ENCODE data around the gene PMIS2. TPM values are rescaled to one million over a fixed set of nuclear protein-coding genes. Genes with fewer than 3 reads are reported as not detected.

Gene PMIS2
- total RNA-seq, 1 donor from 2014 or later = not detected

DNA sequence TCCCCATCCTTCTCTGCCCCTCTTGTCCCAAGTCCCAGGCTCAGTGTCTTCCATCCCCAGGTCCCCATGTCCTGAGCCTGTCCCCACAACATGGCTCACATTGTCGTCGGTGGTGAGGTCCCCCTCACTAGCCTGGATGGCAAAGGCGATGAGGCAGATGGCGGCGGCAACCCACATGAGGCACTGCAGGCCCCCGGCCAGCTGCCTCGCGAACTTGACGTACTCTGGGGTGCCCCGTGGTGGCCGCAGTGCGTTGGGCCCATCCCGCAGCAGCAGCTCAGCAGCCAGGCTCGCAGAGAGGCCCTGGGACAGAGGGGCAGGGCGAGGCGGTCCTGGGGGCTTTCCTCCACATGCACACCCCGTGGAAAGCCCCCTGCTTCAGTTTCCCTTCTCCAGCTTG is 23.6 kb upstream of the PMIS2 start:
- DNase-seq (ENCODE audit: low read depth) = no peak
- H3K27me3 ChIP-seq (ENCODE audit: control insufficient read depth, insufficient read depth, low read length) = no peaks in the 10 kb centered on the region
- H3K4me3 ChIP-seq (ENCODE audit: low read depth, low read length) = no peak overlapping the region
- FAIRE-seq = no peak
- no peak for TF ChIP-seq CTCF (IDR thresholded peaks at IDR 0.05; ENCODE audit: insufficient read depth, low read length, severe bottlenecking)
- H3K36me3 ChIP-seq (ENCODE audit: control insufficient read depth, insufficient read depth, low read length) = no peaks in the 10 kb centered on the region

- FAIRE-seq (no peak), DNase-seq (ENCODE audit: low read depth) (no peak)
- TF ChIP-seq CTCF (IDR thresholded peaks at IDR 0.05; ENCODE audit: insufficient read depth, low read length, severe bottlenecking) = no peak
- H3K36me3 ChIP-seq (ENCODE audit: control insufficient read depth, insufficient read depth, low read length) = no peaks in the 10 kb centered on the region
- H3K4me3 ChIP-seq (ENCODE audit: low read depth, low read length) = no peak overlapping the region
- H3K27me3 ChIP-seq (ENCODE audit: control insufficient read depth, insufficient read depth, low read length) = no peaks in the 10 kb centered on the region
Observed at GRCh38 chr19:35562776-35563175, 23.2 kb upstream of the PMIS2 start.

DNA sequence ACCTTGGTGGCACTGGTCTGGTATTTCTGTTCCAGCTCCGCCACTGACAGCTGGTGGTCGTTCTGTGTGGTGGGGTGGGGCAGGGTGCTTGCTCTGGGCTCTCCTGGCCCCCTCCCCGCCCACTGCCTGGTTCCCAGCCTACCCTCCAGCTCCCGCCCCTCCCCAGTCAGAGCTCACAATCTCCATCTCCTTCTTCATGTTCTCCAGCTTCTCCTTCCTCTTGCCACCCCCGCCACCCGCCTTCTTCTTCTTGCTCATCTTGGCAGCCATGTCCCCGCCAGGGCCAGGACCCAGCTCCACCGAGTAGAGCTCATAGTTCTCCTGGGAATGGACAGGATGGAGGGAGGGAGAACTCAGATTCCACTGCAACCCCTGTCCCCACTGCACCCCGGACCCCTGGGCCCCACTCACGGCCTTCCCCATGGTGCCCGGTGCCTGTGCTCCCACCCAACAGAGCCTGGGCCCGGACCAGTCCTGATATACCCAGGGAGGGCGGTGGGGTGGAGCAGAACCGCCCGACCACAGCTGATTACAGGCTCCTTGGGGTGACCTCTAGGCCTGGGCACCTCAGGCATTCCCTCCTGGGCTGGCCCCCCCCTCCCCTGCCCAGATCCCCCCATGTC is 22.7 kb upstream of the PMIS2 start, which contains the start of gene ATP4A:
ATP4A (minus strand) TSS at position 452 of the 623 bp plus-strand sequence; CDS start at position 423, 29 bp downstream.
- FAIRE-seq = no peak
- no peaks in the 10 kb centered on the region for H3K36me3 ChIP-seq (ENCODE audit: control insufficient read depth, insufficient read depth, low read length)
- TF ChIP-seq CTCF (IDR thresholded peaks at IDR 0.05; ENCODE audit: insufficient read depth, low read length, severe bottlenecking) = no peak
- H3K27me3 ChIP-seq (ENCODE audit: control insufficient read depth, insufficient read depth, low read length) = no peaks in the 10 kb centered on the region
- DNase-seq (ENCODE audit: low read depth) = no peak
- no peak within 1 kb of the TSS for H3K4me3 ChIP-seq (ENCODE audit: low read depth, low read length)

- Histone ChIP-seq H3K4me3 (ENCODE audit: low read depth, low read length) (no peak overlapping the region), H3K27me3 (ENCODE audit: control insufficient read depth, insufficient read depth, low read length) (no peaks in the 10 kb centered on the region), H3K36me3 (ENCODE audit: control insufficient read depth, insufficient read depth, low read length) (no peaks in the 10 kb centered on the region)
- DNase-seq (ENCODE audit: low read depth) = no peak
- TF ChIP-seq CTCF (IDR thresholded peaks at IDR 0.05; ENCODE audit: insufficient read depth, low read length, severe bottlenecking) = no peak
- FAIRE-seq = peak; percentile 28
Observed at GRCh38 chr19:35565016-35565856, 20.7 kb upstream of the PMIS2 start.

DNA sequence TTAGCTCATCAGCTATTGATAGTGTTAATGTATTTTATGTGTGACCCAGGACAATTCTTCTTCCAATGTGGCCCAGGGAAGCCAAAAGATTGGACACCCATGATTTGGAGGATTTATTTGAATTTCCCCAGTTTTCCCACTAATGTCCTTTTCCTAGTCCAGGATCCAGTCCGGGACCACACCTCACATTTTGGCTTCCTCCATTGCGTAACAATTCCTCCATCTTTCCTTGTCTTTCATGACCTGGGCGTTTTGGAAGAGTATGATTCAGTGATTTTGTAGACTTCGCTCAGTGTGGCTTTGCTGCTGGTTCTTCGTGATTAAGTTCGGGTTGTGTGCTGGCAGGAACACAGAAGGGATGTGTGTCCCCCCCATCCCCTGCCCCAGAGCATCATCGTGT is 19.2 kb upstream of the PMIS2 start:
- no peak for TF ChIP-seq CTCF (IDR thresholded peaks at IDR 0.05; ENCODE audit: insufficient read depth, low read length, severe bottlenecking)
- no peaks in the 10 kb centered on the region for H3K27me3 ChIP-seq (ENCODE audit: control insufficient read depth, insufficient read depth, low read length)
- no peaks in the 10 kb centered on the region for H3K36me3 ChIP-seq (ENCODE audit: control insufficient read depth, insufficient read depth, low read length)
- H3K4me3 ChIP-seq (ENCODE audit: low read depth, low read length) = no peak overlapping the region
- DNase-seq (ENCODE audit: low read depth) (no peak), FAIRE-seq (no peak)

Measured in bronchial epithelial cell (primary cell).